Amniotic stem cell (primary cell): Measurements from ENCODE around the gene NDUFS6.
"Not testable (repeated sequence)": the region's sequence is repeated elsewhere in the genome, so short reads cannot be mapped to it uniquely, and the experiment has no call there.

ENCODE experiments used
- DNase-seq: peaks from one replicate; lab custom pipeline; 2025; lab: John Stamatoyannopoulos, UW

NDUFS6 gene

DNA sequence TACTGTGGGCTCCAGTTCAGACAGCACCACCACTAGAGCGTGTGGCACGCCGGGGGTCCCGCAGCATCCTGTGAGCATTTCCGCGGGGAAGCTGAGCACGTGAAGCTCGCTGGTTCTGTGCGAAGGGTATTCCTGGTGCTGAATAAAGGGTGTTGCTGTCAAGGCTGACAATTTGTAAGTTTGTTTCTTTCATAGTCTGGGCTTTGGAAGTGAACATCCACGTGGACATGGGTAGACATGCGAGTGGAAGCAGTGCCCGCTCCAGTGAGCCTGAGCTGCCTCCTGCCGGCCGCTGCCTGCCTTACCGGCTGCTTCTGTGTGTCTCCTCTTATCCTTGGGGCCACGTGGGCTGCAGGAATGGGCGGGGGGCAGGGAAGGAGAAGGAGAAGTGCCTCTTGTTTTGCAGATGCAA lies 14.7 kb downstream of the NDUFS6 start:
- no peak for DNase-seq

DNA sequence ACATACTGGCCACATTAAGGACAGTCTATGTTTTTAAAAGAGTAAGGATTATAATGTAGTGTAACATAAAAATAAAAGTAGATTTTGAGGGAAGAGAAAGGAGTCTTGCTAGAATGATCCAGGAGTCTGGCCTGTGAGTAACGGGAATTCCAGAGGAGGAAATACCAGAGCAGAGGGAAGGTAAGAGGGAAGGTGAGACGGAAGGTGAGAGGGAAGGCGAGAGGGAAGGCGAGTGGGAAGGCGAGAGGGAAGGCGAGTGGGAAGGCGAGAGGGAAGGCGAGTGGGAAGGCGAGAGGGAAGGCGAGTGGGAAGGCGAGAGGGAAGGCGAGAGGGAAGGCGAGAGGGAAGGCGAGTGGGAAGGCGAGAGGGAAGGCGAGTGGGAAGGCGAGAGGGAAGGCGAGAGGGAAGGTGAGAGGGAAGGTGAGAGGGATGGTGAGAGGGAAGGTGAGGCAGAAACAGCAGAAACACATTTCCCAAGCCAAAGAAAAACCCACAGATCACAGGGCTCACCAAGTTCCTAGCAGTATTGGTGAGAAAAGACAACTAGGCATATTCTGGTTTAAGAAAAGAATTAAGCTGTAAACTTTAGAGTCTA lies 15.4 kb downstream of the NDUFS6 start:
- DNase-seq: not testable (repeated sequence)

DNA sequence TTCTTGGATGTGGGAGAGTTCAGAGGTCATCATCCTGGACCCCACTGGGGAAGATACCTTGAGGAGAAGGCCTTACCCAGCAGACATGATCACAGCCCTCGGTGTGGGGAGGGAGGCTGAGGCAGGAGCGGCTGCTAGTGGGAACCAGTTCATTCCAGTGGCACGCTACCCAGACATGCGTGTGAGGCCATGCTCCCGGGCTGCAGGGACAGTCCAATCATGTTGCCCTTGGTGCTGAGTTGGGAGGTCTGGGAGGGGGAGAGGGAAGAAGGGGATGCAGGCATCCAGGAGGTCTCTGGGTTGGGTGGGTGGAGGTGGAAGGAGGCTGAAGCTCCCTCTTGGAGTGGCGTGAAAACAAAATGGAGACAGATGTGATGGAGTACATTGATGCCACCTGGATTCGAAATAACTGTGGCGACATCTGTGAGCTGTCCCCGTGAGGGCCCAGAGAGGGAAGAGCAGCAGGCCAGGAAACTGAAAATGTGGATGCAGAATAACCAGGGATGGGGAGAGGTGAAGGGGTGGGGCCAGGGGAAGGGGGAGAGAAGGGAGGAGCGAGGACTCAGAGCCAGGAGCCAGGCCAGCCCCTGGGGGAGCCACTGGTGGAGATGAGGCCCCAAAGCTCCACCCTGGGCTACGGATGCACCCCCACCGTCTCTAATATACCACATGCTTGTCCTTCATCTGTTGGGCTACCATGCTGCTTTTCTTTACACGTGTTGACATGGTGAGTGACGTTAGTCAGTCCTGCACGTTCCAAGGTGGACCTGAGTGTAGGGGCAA lies 16.2 kb downstream of the NDUFS6 start:
- DNase-seq: no peak

DNA sequence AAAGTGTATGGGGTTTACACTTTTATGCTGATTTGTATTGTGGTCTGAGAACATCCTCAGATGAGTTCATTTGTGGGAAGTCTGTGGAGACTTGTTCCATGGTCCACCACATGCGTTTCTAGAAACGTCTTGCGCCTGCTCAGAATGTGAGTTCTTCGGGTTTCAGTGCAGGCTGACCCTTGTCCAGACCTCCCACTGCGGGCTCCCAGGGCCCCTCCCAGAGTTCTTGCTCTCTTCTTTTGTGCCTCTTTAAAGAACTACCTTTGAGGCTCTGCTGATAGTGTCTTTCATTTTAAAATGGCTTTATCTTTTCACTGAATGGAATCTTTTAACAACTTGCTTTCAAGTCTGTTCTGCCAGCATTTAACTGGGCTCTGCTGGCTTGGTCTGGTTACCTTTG lies 17.6 kb downstream of the NDUFS6 start:
- DNase-seq: no peak

DNA sequence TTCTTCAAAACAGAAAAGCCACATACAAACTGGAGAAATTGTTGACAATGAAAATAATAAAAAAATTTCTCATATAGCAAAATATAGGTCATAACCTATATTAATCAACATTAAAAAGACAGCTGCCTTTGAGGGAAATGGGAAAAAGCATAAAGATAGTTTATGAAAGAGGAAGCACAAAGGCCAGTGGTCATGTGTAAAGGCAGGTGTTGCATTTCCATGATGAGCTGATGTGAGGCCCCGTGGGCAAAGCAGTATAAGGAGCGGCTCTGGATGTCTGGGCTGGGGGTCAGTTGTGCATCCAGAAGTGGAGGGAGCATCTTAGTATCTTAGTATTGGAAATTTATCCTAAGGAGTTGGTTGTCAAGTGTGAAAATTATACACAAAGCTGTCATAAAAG lies 18.3 kb downstream of the NDUFS6 start:
- DNase-seq: no peak

DNA sequence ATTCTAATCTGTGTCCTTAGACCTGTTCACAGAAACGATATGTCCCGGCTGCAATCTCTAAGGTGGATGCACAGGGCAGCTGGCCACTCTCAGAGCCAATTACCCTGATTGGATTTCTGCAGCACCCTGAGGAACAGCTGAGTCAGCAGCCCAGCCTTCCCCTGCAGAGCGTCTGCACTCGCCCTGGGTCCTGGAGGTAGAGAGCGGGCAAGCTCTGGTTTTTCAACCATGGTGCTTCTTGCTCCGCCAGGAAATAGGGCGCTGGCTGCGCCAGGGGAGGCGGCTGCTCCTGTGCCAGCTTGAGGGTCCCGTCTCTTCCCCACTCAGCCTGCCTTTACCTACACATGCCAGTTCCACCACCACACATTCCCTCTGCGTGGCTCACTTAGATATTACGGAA lies 19.2 kb downstream of the NDUFS6 start:
- no peak for DNase-seq

DNA sequence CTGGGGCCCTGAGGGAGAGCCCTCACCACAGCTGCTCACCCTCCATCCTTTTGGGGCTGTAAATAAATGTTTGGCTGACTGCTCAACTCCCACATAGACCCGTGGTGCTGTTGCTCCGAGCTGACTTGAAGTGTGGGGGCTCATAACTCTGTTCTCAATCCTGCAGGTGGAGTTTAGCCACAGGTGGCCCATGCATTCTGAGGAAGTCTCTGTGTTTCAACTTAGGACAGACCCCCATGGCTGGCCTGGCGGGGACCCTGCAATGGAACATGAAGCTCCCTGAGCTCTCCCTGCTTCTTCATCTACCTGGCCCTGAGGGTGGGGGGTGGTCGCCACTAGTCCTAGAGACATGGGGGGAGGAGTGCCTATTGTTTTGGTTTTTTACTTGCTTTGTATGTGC lies 19.7 kb downstream of the NDUFS6 start:
- DNase-seq: no peak

DNA sequence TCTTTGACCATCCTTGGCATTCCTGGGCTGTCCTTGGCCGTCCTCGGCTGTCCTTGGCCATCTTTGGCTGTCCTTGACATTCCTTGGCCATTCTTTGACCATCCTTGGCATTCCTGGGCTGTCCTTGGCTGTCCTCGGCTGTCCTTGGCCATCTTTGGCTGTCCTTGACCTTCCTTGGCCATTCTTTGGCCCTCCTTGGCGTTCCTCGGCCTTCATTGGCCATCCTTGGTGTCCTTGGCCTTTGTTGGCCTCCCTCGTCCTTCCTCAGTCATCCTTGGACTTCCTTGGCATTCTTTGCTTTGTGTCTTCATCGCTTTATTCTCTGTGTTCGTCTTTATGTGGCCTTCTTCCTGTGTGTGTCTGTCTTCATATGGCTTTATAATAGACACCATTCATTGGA lies 20.7 kb downstream of the NDUFS6 start:
- DNase-seq: no peak

DNA sequence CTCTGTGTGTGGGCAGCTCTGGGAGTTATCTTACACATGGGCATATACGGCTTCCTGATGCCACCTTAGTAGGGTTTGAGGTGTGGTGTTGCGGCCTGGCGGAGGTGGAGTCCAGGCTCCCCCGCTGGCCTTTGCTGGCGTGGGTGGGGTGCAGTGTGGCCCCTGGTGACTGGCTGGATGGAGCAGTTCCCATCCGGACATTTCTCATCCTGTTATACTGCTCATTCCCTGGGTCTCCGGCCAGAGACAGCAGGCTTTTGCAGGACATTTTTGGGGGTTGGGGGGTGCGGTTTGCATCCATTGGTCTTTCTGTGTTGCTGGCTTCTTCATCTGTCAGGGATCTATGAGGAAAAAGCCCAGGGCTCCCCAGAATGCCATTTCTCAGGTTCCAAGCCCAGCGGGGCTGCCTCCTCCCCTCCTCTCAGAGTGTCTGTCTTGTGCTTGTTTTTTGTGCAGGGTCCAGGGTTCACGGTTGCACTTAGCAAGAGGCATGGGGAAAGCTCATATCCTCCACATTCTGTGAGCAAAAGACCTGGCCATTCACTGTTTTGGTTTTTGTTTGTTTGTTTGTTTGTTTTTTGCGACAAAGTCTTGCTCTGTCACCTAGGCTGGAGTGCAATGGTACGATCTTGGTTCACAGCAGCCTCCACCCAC lies 22.3 kb downstream of the NDUFS6 start:
- DNase-seq: no peak

DNA sequence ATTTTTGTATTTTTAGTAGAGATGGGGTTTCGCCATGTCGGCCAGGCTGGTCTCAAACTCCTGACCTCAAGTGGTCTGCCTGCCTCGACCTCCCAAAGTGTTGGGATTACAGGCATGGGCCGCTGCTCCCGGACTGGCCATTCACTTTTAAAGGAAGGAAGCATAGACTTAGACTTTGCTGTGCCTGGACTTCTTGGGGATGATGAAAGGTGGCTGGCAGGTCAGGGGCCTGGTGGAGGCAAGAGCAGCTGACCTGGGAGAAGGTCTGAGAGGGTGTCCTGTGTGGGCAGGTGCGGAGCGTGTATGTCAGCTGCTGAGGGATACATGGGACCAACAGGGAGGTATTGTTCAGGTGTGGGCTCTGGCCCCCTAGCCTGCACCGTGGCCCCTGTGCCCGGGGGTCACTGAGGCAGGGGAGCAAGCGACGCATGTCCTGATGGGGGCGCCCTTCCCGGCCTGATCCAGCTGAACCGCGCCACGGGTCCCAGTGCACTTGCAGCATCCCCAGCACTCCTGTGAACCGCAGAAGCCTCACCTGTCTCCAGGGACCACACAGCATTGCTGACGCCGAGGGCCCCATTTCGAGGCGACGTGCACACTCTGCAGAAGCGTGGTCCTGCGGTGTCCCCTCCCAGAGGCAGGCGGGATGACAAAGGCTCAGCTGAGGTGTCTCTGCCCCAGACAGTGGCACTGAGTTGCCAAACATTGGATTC lies 23.1 kb downstream of the NDUFS6 start:
- no peak for DNase-seq

DNA sequence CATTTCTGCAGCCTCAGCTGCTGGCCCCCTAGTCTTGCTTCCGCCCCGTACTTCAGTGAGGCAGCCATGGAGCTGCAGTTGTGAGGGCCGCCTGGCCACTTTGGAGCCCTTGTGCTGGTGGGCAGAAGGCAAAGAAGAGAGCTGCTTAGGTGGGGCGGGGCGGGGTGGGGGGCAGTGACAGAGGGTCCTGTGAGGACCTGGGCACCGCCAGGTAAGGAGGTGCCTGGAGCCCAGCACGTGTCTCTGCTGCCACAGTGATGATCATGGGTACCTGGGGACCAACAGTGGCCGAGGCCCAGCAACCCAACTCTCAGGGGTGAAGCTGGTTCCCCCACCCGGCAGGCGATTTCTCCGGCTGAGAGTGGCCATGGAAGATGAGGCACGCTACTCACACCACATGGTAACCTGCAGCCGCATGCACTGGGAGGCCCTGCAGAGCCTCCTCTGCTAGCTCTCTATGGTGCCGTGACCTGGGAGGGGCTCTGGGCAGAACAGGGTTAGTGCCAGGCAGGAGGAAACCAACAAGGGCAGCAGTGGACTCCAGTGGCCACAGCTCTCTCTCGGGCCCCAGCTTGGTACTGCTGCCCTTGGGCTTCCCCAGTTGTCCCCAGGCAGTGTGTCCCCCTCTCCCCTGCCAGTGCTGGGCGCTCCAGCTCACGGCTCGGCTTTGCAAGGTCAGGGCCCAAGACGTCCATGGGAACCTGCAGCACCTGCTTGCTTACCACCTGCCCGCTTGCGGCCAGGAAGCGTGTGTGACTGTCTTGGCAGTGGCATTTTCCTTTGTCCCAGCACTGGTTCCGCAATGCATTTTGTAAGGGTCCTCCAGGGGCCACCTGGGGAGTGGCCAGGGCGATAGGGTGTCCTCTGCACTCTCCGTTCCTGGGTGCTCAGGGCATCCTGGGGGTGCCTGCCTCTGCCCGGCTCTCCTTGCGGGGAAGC lies 24.0 kb downstream of the NDUFS6 start:
- DNase-seq: no peak

DNA sequence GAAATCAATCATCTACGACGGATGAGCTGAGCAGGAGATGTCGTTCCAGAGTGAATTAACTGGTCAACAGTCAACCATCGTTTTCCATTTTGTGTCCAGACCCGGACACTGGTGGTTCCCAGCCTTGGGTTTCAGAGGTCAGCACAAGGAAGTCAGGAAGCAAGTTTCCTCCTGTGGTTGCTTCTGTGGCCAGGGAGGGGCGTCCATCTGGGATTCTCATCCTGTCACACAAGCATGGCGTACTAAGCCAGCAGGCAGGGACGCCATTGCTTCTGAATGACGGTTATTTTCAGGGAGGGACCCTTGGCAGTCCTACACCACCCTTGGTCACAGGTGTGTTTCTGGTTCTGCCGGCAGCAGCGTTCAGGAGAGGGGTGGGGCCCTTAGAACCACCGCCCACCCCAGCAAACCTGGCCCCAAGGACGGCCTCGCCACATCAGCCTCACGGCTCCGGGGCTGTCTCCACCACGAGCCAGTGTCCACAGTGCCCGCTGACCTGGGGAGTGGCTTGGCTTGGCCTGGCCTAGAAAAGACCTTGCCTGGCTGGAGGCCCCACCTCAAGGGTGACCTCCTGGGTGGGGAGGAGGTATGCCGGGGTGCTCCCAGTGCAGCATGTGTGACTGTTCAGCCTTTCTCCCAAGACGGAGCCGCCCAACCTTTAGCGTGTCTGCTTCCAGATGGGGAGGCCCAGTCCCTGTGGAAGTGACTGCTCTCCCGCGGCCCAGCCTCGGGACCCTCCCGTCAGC lies 25.2 kb downstream of the NDUFS6 start:
- DNase-seq: no peak

DNA sequence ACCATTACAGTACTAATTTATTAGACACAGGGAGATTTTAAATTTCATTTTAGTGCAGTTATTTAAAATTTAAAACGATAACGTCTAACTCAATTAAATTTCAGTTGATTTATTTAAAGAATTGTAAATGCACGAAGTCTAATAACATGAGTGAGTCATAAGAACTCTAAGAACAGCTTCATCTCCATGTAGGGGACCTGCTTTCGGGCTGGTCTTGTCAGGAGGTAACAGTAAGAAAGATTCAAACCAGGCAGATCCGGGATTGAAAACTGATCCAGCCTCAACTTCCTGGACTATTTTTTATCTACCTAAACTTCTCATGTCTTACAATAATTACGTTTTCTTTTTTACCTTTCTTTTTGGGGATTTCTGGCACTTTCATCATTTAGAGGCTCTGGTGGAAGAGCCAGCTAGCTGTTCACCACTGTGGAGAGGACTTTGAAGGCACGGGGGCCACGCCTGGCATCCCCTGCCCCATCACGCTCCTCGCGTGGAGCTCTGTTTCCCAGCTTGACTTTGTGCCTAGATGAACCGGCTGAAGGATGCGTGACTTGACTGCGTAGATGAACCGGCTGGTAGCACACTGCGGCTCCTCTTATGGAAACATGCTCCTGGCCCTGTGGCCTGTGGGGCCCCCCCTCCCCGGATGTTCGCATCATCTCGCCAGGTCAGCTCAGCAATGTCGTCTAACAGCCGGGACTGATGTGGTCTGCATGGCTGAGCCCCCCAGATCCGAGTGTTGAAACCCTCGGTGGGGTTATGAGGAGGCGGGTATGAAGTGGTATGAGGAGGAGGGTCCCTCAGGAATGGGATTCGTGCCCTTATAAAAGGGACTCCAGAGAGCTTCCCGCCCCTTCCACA lies 26.0 kb downstream of the NDUFS6 start:
- no peak for DNase-seq

DNA sequence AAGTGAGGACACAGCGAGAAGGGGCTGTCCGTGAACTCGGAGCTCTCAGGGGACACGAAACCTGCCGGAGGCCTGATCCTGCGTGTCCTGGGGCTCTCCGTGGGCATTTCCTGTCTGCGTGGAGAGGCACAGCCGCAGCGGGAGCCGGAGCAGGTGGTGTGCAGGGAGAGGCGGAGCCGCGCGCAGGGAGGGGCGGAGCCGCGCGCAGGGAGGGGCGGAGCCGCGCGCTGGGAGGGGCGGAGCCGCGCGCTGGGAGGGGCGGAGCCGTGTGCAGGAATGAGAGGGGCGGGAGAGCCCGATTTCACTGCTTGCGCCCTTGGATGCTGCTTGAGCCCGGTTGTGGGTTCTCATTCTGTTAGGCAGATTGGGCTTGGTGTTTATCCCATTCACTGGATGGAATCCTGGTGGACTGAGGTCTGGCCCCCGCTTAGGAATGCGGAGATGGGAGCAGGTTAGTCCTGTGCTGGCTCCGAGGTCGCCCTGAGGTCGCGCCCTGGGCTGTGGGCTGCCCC lies 26.7 kb downstream of the NDUFS6 start:
- no peak for DNase-seq

DNA sequence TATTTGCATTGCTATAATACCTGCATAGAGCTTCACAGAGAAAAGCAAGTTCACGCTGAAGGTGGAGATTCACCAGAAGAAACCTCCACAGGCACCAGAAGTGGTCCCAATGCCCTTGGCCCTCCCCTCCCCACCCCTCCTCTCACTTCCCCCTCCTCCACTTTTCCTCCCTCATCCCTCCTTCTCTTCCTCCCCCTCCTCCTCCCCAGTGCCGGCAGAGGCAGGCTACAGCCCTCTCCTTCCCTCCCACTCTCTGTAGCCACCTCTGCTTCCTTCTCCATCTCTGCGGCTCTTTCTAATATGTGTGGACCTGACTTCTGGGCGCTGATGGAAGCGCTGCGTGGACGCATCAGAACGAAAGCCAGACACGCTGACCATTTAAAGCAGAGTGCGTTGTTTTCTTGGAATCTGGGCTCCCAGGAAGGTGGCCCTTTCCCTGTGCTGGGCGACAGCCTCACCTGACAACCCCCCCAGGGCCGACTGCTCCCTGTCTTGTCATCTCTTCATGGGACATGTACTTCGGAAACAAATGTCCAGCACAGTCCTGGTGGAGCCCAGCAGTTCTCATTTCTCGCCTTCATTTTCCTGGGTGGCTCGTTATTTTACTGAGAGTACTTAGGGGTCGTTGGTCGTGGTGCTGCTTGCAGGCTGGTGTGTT lies 29.5 kb downstream of the NDUFS6 start:
- no peak for DNase-seq

DNA sequence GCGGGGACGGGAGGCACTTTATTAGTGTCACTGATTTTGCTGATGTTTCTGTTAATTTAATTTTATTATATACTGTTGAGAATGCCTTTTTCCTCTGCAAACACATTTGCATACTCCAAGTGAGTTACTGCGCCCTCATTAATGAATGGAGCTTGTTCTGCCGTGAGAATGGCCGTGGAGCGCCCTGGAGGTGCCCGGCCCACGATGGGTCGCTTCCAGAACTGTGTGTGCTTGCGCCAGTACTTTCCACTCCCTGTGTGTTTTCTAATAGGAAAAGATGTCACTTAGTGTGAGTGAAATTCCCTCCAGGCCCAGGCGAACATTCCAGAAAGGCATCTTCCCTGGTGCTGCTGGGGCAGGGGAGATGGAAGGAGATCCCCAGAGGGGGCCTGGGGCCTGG lies 30.1 kb downstream of the NDUFS6 start:
- DNase-seq: no peak

DNA sequence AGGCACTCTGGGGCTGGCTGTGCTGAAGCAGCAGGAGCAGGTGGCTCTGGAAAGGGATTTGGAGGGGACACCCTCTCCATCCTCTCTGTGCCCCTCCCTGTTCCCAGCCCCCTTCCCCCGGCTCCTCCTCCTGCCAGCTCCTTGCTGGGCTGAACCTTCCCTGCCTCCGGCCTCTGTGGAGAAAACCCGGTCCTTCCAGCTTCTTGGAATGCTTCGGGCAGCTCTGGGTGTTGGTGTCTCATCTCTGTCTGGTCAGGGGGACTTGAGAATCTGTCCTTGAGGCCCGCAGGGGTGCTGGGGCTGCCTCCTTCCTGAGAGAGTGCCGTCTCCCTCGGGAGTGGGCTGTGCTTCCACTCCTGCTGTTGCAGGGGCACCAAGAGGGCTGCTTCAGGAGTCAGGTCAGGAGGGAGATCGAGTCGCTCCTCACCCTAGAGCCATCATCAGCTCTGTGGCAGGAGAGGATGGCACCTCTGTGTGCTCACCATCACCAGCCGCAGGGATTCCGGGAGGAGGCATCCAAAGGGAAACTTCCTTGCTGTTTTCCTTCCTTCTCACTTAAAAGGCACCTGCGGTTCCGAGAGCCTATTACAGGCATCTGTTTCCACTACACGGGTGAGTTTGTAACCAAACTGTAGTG lies 30.6 kb downstream of the NDUFS6 start:
- no peak for DNase-seq

DNA sequence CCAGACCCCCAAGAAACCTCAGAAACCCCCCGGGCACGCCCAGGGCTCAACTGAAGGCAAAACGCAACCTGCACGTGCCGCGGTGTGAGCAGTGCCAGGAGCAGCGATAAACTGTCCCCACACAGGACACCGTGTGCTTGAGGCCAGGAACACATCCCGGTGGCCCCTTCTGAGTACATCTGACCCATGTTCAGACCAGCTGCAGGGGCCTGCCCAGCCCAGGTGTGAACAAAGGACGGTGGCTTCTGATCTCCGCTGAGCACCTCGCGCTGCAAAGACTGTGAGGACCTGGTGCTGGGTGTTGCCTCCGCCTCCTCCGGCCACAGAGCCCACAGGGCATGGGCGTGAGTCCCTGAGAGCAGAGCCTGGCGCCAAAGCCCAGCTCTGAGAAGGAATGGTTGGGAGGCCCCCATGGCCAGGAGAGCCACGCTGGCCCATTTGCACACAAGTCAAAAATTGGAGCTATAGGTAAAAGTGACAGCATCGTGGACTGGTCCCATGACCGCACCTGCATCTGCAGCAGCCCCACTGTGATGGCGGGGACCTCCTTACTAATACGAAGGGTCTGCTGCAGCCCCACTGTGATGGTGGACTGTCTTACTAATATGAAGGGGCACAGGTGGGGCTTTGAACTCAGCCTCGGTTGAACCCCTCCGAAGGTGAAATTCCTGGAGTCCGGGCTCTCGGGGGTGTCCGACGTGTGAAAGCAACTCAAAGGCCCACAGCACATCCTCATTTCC lies 31.5 kb downstream of the NDUFS6 start:
- no peak for DNase-seq
